GM13976 (cell line): ENCODE measurements around the gene LRCH1.

ENCODE experiments used
- DNase-seq: peaks from one replicate; pipeline ENCODE4 v3.0.0; 2012; ENCODE audit warnings: low spot score
- CTCF ChIP-seq: IDR thresholded peaks from 2 replicates; pipeline ENCODE4 v1.5.1; 2012; ENCODE audit warnings: borderline replicate concordance, mild to moderate bottlenecking; ENCODE audit not compliant: insufficient read depth; ENCODE audit errors: extremely low read depth, missing control alignments, control extremely low read depth
- in situ Hi-C: fragments of 300-500 bp; cut with MboI; formaldehyde crosslinking; loops from one replicate; pipeline ENCODE4 v1.12.0; 2022; ENCODE audit warnings: low sequenced_read_pairs, mixed read lengths, inconsistent platforms; ENCODE audit not compliant: unreplicated experiment

The LRCH1 gene

DNA sequence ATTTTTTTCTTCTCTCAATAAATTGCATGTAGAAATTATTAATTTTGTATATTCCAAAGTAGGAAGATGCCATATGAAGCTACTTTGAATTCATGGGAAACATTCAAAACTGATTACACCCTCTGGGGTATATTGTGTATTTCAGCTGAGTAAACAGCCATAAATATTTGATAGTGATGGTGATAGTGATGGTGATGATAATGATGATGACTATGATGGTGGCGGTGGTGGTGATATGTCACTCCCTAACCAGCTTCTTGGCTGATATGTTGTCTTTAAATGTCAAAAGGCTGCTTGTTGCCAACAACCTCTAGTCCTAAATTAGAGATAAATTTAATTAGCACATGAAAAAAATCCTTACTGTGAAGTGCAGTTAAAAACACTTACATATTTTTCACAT, 102.0 kb downstream of the LRCH1 start:
- DNase-seq: no peak
- in situ Hi-C loops: no loop called here
- TF ChIP-seq CTCF: no peak

GRCh38 chr13:46655377-46656180, 102.6 kb downstream of the LRCH1 start:
- TF ChIP-seq CTCF: no peak
- no peak for DNase-seq
- in situ Hi-C loops: no loop called here

- no peak for TF ChIP-seq CTCF
- in situ Hi-C loops: no loop called here
- DNase-seq: peak; percentile 52
These were observed 103.8 kb downstream of the LRCH1 start for GRCh38 chr13:46656786-46657185.

DNA sequence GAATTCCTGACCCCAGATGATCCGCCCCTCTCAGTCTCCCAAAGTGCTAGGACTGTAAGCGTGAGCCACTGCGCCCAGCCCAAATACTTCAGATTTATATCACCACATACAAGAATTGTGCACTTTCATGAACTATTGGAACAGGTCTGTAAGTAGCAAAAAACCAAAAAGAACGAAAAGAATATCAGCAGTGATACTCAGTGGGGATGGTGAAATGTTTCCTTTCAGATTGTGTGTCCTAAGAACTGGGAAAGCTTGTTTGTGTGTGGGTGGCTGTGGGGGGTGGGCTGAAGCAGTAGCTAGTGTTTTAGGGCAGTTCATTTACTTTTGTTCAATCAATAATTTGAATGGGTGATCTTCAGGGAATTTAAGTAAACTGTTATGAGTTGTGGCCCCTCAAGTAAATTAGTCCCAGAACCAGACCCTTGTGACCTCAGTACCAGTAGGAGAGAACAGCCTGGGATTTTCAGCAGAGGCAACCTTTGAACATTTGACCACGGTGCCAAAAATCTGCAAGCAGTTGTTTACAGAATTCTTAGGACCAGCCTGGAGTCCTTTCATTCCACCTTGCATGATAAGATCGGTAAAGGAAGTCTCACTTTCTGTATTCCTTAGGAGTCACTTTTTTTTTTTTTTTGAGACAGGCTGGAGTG, 106.6 kb downstream of the LRCH1 start:
- TF ChIP-seq CTCF: no peak
- in situ Hi-C loops: no loop called here
- DNase-seq: no peak

- no peak for TF ChIP-seq CTCF
- DNase-seq: no peak
- in situ Hi-C loops: no loop called here
These were observed 107.4 kb downstream of the LRCH1 start for GRCh38 chr13:46660416-46660815.

DNA sequence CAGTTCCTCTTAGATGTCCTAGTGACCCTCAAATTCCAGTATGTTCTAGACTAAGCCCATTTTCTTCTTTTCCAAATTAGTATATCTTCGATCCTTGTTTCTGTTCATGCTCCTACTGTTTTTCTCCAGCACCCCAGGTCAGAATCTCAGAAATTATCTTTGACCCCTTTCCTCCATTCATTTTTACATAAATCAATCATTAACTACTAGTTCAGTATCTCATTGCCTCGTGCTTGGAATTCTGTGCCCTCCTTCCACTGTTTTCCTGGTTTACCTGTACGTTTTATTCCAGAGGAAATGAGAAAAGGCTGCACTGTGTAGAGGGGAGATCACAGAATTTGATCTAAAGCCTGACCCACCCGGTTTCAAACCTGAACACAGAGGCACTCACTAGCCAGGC, 107.9 kb downstream of the LRCH1 start:
- in situ Hi-C loops: no loop called here
- no peak for DNase-seq

More for the DNA sequence above, 107.9 kb downstream of the LRCH1 start:
- TF ChIP-seq CTCF: no peak
